ENCODE measurements around the gene ZFAND6. TPM values are rescaled to one million over a fixed set of nuclear protein-coding genes. Genes with fewer than 3 reads are reported as not detected.
"Not testable (repeated sequence)": the region's sequence is repeated elsewhere in the genome, so short reads cannot be mapped to it uniquely, and the experiment has no call there.

Gene ZFAND6
- total RNA-seq, 1 donor from 2014 or later, result 86.7 TPM

GRCh38 chr15:80099241-80099640 is 39.8 kb downstream of the ZFAND6 start:
- no peak overlapping the region for H3K4me3 ChIP-seq (ENCODE audit: low read depth, low read length)
- DNase-seq (ENCODE audit: low read depth), result no peak
- TF ChIP-seq CTCF (conservative IDR thresholded peaks at IDR 0.05; ENCODE audit: low read depth, low read length), result no peak

- DNase-seq (ENCODE audit: low read depth); H3K4me3 ChIP-seq (ENCODE audit: low read depth, low read length): not testable (repeated sequence)
These were observed 40.2 kb downstream of the ZFAND6 start for GRCh38 chr15:80099662-80100061.

GRCh38 chr15:80100247-80100646 is 40.8 kb downstream of the ZFAND6 start:
- no peak overlapping the region for H3K4me3 ChIP-seq (ENCODE audit: low read depth, low read length)
- TF ChIP-seq CTCF (conservative IDR thresholded peaks at IDR 0.05; ENCODE audit: low read depth, low read length), result no peak
- DNase-seq (ENCODE audit: low read depth), result no peak

- TF ChIP-seq CTCF (conservative IDR thresholded peaks at IDR 0.05; ENCODE audit: low read depth, low read length), result no peak
- no peak for DNase-seq (ENCODE audit: low read depth)
- H3K4me3 ChIP-seq (ENCODE audit: low read depth, low read length), result no peak overlapping the region
These were observed 45.7 kb downstream of the ZFAND6 start for GRCh38 chr15:80105193-80105592.

GRCh38 chr15:80105595-80105994 is 46.1 kb downstream of the ZFAND6 start:
- DNase-seq (ENCODE audit: low read depth), result no peak
- no peak overlapping the region for H3K4me3 ChIP-seq (ENCODE audit: low read depth, low read length)
- TF ChIP-seq CTCF (conservative IDR thresholded peaks at IDR 0.05; ENCODE audit: low read depth, low read length), result no peak

GRCh38 chr15:80106051-80106450 is 46.6 kb downstream of the ZFAND6 start:
- TF ChIP-seq CTCF (conservative IDR thresholded peaks at IDR 0.05; ENCODE audit: low read depth, low read length), result no peak
- DNase-seq (ENCODE audit: low read depth), result no peak
- H3K4me3 ChIP-seq (ENCODE audit: low read depth, low read length), result no peak overlapping the region

- no peak for DNase-seq (ENCODE audit: low read depth)
- no peak overlapping the region for H3K4me3 ChIP-seq (ENCODE audit: low read depth, low read length)
- no peak for TF ChIP-seq CTCF (conservative IDR thresholded peaks at IDR 0.05; ENCODE audit: low read depth, low read length)
These were observed 47.7 kb downstream of the ZFAND6 start for GRCh38 chr15:80107204-80107603.

GRCh38 chr15:80107774-80108173 is 48.3 kb downstream of the ZFAND6 start:
- no peak for TF ChIP-seq CTCF (conservative IDR thresholded peaks at IDR 0.05; ENCODE audit: low read depth, low read length)
- no peak for DNase-seq (ENCODE audit: low read depth)
- no peak overlapping the region for H3K4me3 ChIP-seq (ENCODE audit: low read depth, low read length)

Measured in epithelial cell of proximal tubule (primary cell).